Stomach (tissue), 9 donors: ENCODE measurements around the gene RNU6-1. TPM values are rescaled to one million over a fixed set of nuclear protein-coding genes. Genes with fewer than 3 reads are reported as not detected.

Source experiments
- DNase-seq, 2 donors: peaks; one replicate each; pipeline versions ENCODE4 v3.0.0 to v3.0.0-alpha.2; 2013 to 2019
- H3K27ac ChIP-seq, 5 donors: fragments of 200-600 bp in 4 of 5; sonication (generic) in 4 of 5; one replicate each; pipeline ENCODE4 v1.5.1; 2013 to 2019; ENCODE audit warnings: mild to moderate bottlenecking in 1 of 5, moderate library complexity in 1 of 5
- H3K27me3 ChIP-seq, 3 donors: fragments of 200-600 bp; sonication (generic); one replicate each; pipeline ENCODE4 v1.5.1; 2017 to 2019; ENCODE audit warnings: mixed run types in 1 of 3
- H3K36me3 ChIP-seq, 4 donors: fragments of 200-600 bp; sonication (generic); 1 replicate in 3 of 4; 2 replicates in 1 of 4; pipeline ENCODE4 v1.5.1; 2016 to 2019
- H3K4me1 ChIP-seq, 4 donors: fragments of 200-600 bp; sonication (generic); one replicate each; pipeline ENCODE4 v1.5.1; 2016 to 2019
- H3K4me3 ChIP-seq, 4 donors: fragments of 200-600 bp; sonication (generic) in 3 of 4; one replicate each; pipeline ENCODE4 v1.5.1; 2016 to 2019; ENCODE audit warnings: mild to moderate bottlenecking in 1 of 4
- H3K9me3 ChIP-seq, 4 donors: fragments of 200-600 bp; sonication (generic); one replicate each; pipeline ENCODE4 v1.5.1; 2016 to 2019
- EP300 ChIP-seq: sonication (generic); formaldehyde crosslinking; IDR thresholded peaks from one replicate; pipeline ENCODE4 v1.6.1; 2017; ENCODE audit warnings: antibody characterized with exemption
- POLR2A ChIP-seq, 4 donors: fragments of 450-650 bp; IDR thresholded peaks; one replicate each; pipeline ENCODE4 v1.6.1; 2016; ENCODE audit warnings: antibody characterized with exemption in 4 of 4, control low read depth in 2 of 4, mild to moderate bottlenecking in 1 of 4, moderate library complexity in 1 of 4
- POLR2AphosphoS5 ChIP-seq, 3 donors: sonication (generic); formaldehyde crosslinking; IDR thresholded peaks; one replicate each; pipeline ENCODE4 v1.6.1; 2016; ENCODE audit warnings: antibody characterized with exemption in 3 of 3
- WGBS, 5 donors: extraction: QIAGEN DNeasy Blood & Tissue Kit in 3 of 5; methylation state at CpG; one replicate each; pipeline versions ENCODE4 v1.1.5 to v1.1.7; 2013 to 2018; 5-methylcytosine and 5-hydroxymethylcytosine counted together
- intact Hi-C: fragments of 100-400 bp; cut with DNase I; formaldehyde crosslinking; loops from one replicate; pipeline ENCODE4 v1.15.1; 2023; ENCODE audit warnings: low total_unique reads
- polyA plus RNA-seq, 3 donors: library from polyadenylated mRNA; stranded (reverse); fragments of 200-250 nt; gene quantifications; one replicate each; pipeline ENCODE4 v1.2.3, GENCODE V29; 2013
- total RNA-seq, 5 donors: library from RNA; depleted of rRNA; stranded (reverse); fragments of >200 nt; gene quantifications; one replicate each; pipeline versions ENCODE4 v1.1.0 to v1.2.3, GENCODE V29; 2014 to 2016
- TF ChIP-seq, protein P1 (sequence below), 7 experiments: fragments of 450-650 bp in 4 of 7; fragments of 200-600 bp in 3 of 7; sonication (generic) in 3 of 7; IDR thresholded peaks; one replicate each; pipeline ENCODE4 v1.5.1; 2016 to 2019; ENCODE audit warnings: antibody characterized with exemption in 7 of 7, control low read depth in 2 of 7, mild to moderate bottlenecking in 1 of 7
- donor health status: healthy with polysubstance abuse.
- donor health status: Bipolar disorder and iron deficiency.
- donor health status: healthy.

The RNU6-1 gene
- total and polyA plus RNA-seq, 8 donors = not detected

GRCh38 chr15:67863442-67863987, 23.7 kb upstream of the RNU6-1 start:
- Histone ChIP-seq H3K36me3 (no peaks in the 10 kb centered on the region), H3K27me3 (no peaks in the 10 kb centered on the region), H3K4me1 (peaks cover 4 to 16% (median 15%) of the 10 kb centered on the region in 4 donors), H3K27ac (peak overlapping the region in 4 of 5 donors; percentile 57 to 80 (median 66)), H3K4me3 (peak overlapping the region; percentile 43 to 58 (median 48)), H3K9me3 (no peaks in the 10 kb centered on the region)
- TF ChIP-seq EP300 = no peak
- peak in 2 of 3 donors; percentile 33 to 43 for TF ChIP-seq POLR2AphosphoS5 (IDR thresholded peaks at IDR 0.05)
- TF ChIP-seq POLR2A (IDR thresholded peaks at IDR 0.05) = no peak
- TF ChIP-seq, protein P1, sequence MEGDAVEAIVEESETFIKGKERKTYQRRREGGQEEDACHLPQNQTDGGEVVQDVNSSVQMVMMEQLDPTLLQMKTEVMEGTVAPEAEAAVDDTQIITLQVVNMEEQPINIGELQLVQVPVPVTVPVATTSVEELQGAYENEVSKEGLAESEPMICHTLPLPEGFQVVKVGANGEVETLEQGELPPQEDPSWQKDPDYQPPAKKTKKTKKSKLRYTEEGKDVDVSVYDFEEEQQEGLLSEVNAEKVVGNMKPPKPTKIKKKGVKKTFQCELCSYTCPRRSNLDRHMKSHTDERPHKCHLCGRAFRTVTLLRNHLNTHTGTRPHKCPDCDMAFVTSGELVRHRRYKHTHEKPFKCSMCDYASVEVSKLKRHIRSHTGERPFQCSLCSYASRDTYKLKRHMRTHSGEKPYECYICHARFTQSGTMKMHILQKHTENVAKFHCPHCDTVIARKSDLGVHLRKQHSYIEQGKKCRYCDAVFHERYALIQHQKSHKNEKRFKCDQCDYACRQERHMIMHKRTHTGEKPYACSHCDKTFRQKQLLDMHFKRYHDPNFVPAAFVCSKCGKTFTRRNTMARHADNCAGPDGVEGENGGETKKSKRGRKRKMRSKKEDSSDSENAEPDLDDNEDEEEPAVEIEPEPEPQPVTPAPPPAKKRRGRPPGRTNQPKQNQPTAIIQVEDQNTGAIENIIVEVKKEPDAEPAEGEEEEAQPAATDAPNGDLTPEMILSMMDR (IDR thresholded peaks at IDR 0.05) = peak in 5 of 7 experiments; percentile 83 to 96 (median 92)
- intact Hi-C loops = loop anchor here (5.0 to 10.0 kb wide), 2 partner anchors 294 to 351 kb away; no protein-coding TSS in a partner anchor
- 2 to 8% (median 3%) methylated on average over 6 to 41 of the region's 41 CpGs for WGBS, 5 donors
- DNase-seq = peak; percentile 87 to 93

DNA sequence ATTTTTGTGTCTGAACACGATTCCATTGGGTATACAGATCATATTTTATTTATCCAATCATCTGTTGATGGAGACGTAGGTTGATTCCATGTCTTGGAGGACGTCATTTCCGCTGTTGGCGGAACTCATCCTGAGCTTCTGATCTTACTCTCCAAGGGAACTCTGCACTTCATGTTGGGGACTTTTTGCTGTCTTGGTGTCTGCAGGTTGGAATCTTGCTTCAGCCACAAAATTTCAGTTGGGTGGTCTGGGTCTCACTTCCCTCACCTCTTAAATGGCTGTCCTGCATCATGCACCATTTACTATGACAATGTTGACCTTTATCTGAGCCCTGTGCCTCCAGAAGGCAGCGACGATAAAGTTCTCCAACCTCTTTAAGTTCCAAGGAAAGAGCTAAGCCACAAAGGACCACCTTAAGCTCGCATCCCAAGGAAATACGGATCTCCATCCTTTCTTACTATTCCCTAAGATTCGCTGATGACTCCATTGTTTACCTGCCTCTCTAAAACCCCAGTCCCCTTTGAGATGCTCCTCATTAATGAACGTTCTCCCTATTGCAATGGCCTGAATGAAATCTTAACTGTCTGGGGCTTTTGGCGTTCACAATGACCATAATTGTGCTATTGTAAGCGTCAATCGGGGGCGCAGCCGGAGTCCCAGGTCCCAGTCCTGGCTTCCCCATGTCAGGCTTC, 23.1 kb upstream of the RNU6-1 start:
- Histone ChIP-seq H3K27me3 (no peaks in the 10 kb centered on the region), H3K36me3 (no peaks in the 10 kb centered on the region), H3K9me3 (no peaks in the 10 kb centered on the region), H3K4me1 (peaks cover 4 to 16% (median 15%) of the 10 kb centered on the region in 4 donors), H3K27ac (peak overlapping the region in 4 of 5 donors; percentile 57 to 80 (median 66)), H3K4me3 (peak overlapping the region; percentile 43 to 58 (median 48))
- intact Hi-C loops = loop anchor here (5.0 to 10.0 kb wide), 2 partner anchors 294 to 352 kb away; no protein-coding TSS in a partner anchor
- TF ChIP-seq POLR2AphosphoS5 (IDR thresholded peaks at IDR 0.05) (no peak), POLR2A (IDR thresholded peaks at IDR 0.05) (no peak), EP300 (no peak)
- TF ChIP-seq, protein P1 (IDR thresholded peaks at IDR 0.05) = no peak
- WGBS, 5 donors = 60 to 68% (median 61%) methylated on average over 16 of the region's 16 CpGs
- DNase-seq = no peak

DNA sequence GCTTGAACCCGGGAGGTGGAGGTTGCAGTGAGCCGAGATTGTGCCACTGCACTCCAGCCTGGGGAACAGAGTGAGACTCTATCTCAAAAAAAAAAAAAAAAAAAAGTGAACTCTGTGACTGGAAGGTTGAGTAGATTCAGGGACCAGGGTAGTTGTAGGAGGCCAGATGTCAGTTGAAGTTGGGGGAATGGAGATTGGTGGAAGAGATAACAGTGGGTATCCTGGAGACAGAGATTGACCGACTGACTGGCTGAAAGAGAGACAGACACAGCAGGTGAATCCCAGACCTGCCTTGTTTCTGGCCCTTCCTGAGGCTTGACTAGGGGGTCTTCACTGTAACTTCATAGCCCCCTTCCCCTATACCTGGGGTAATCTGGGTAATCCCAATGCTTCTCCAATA, 22.1 kb upstream of the RNU6-1 start:
- H3K27ac ChIP-seq = no peak overlapping the region
- WGBS, 5 donors = 91 to 98% (median 96%) methylated on average over 3 of the region's 3 CpGs
- intact Hi-C loops = loop anchor here (5.0 to 10.0 kb wide), 2 partner anchors 295 to 353 kb away; no protein-coding TSS in a partner anchor
- DNase-seq = no peak
- no peaks in the 10 kb centered on the region for H3K9me3 ChIP-seq
- peaks cover 4 to 16% (median 15%) of the 10 kb centered on the region in 4 donors for H3K4me1 ChIP-seq
- no peaks in the 10 kb centered on the region for H3K36me3 ChIP-seq
- no peak overlapping the region for H3K4me3 ChIP-seq
- H3K27me3 ChIP-seq = no peaks in the 10 kb centered on the region
- TF ChIP-seq POLR2A (IDR thresholded peaks at IDR 0.05) (no peak), EP300 (no peak), POLR2AphosphoS5 (IDR thresholded peaks at IDR 0.05) (no peak)
- TF ChIP-seq, protein P1 (IDR thresholded peaks at IDR 0.05) = no peak

GRCh38 chr15:67859331-67859946, 19.6 kb upstream of the RNU6-1 start:
- Histone ChIP-seq H3K27me3 (no peaks in the 10 kb centered on the region), H3K4me3 (no peak overlapping the region), H3K36me3 (no peaks in the 10 kb centered on the region), H3K27ac (no peak overlapping the region), H3K9me3 (no peaks in the 10 kb centered on the region), H3K4me1 (peaks cover 4 to 16% (median 15%) of the 10 kb centered on the region in 4 donors)
- intact Hi-C loops = no loop called here
- WGBS, 5 donors = 53 to 70% (median 69%) methylated on average over 5 of the region's 5 CpGs
- TF ChIP-seq EP300 (no peak), POLR2AphosphoS5 (IDR thresholded peaks at IDR 0.05) (no peak), POLR2A (IDR thresholded peaks at IDR 0.05) (no peak)
- TF ChIP-seq, protein P1 (IDR thresholded peaks at IDR 0.05) = no peak
- no peak for DNase-seq
